Spleen (tissue), 11 donors: ENCODE data around the gene DENR. TPM values are rescaled to one million over a fixed set of nuclear protein-coding genes. Genes with fewer than 3 reads are reported as not detected.
"Not testable (repeated sequence)": the region's sequence is repeated elsewhere in the genome, so short reads cannot be mapped to it uniquely, and the experiment has no call there.

Experiments used
- DNase-seq: peaks from one replicate; pipeline ENCODE4 v3.0.0-alpha.2; 2020
- H3K27ac ChIP-seq, 8 donors: fragments of 200-600 bp; sonication (generic) in 7 of 8; 1 replicate in 4 of 8; 2 replicates in 4 of 8; pipeline versions ENCODE4 v1.5.0 to v1.8.0; 2016 to 2021; ENCODE audit warnings: inconsistent platforms in 4 of 8, mild to moderate bottlenecking in 4 of 8, moderate library complexity in 1 of 8
- H3K27me3 ChIP-seq, 7 donors: fragments of 200-600 bp; sonication (generic) in 6 of 7; replicated peaks in 1 of 7; 1 replicate in 4 of 7; 2 replicates in 3 of 7; pipeline versions ENCODE4 v1.5.0 to v1.8.0; 2016 to 2021; ENCODE audit warnings: inconsistent platforms in 3 of 7, mild to moderate bottlenecking in 1 of 7
- H3K36me3 ChIP-seq, 6 donors: fragments of 200-600 bp; sonication (generic) in 5 of 6; 1 replicate in 4 of 6; 2 replicates in 2 of 6; pipeline versions ENCODE4 v1.5.0 to v1.8.0; 2016 to 2021; ENCODE audit warnings: inconsistent platforms in 2 of 6
- H3K4me1 ChIP-seq, 6 donors: fragments of 200-600 bp; sonication (generic) in 5 of 6; 1 replicate in 3 of 6; 2 replicates in 3 of 6; pipeline versions ENCODE4 v1.5.0 to v1.8.0; 2016 to 2021; ENCODE audit warnings: inconsistent platforms in 3 of 6
- H3K4me3 ChIP-seq, 8 donors: fragments of 200-600 bp; sonication (generic) in 7 of 8; 1 replicate in 4 of 8; 2 replicates in 4 of 8; pipeline versions ENCODE4 v1.5.0 to v1.8.0; 2016 to 2021; ENCODE audit warnings: inconsistent platforms in 4 of 8, mild to moderate bottlenecking in 4 of 8, moderate library complexity in 2 of 8
- H3K9me3 ChIP-seq, 8 donors: fragments of 200-600 bp; sonication (generic) in 7 of 8; 1 replicate in 4 of 8; 2 replicates in 4 of 8; pipeline versions ENCODE4 v1.5.0 to v1.8.0; 2016 to 2021; ENCODE audit warnings: inconsistent platforms in 4 of 8
- POLR2A ChIP-seq, 3 donors: fragments of 450-650 bp; IDR thresholded peaks; one replicate each; pipeline ENCODE4 v1.5.1; 2017; ENCODE audit warnings: antibody characterized with exemption in 3 of 3, mild to moderate bottlenecking in 1 of 3
- POLR2AphosphoS5 ChIP-seq, 3 donors: sonication (generic); formaldehyde crosslinking; IDR thresholded peaks; one replicate each; pipeline ENCODE4 v1.5.1; 2017; ENCODE audit warnings: antibody characterized with exemption in 3 of 3
- WGBS, 5 donors: extraction: QIAGEN DNeasy Blood & Tissue Kit in 3 of 5; methylation state at CpG; one replicate each; pipeline versions ENCODE4 v1.1.5 to v1.1.7; 2013 to 2018; 5-methylcytosine and 5-hydroxymethylcytosine counted together
- intact Hi-C: fragments of 100-400 bp; cut with DNase I; formaldehyde crosslinking; loops from one replicate; pipeline ENCODE4 v1.15.0; 2023; ENCODE audit warnings: low total_unique reads
- polyA plus RNA-seq, 3 donors: library from polyadenylated mRNA; stranded (reverse); fragments of 200-250 nt; gene quantifications; one replicate each; pipeline ENCODE4 v1.2.1, GENCODE V29; 2013
- total RNA-seq, 7 donors: library from RNA; depleted of rRNA in 3 of 7; stranded (reverse); fragments of >200 nt in 3 of 7; fragmentation: NEBNext Ultra II Directional in 4 of 7; extraction: Animal tissue kit (Norgen Biotek cat#: 25700) in 4 of 7; gene quantifications; one replicate each; pipeline versions ENCODE4 v1.1.0 to v1.2.1, GENCODE V29; 2016 to 2021
- TF ChIP-seq, protein P1 (sequence below), 11 experiments: fragments of 200-600 bp in 7 of 11; fragments of 450-650 bp in 4 of 11; sonication (generic) in 4 of 11; IDR thresholded peaks in 8 of 11; conservative IDR thresholded peaks in 3 of 11; 1 replicate in 7 of 11; 2 replicates in 4 of 11; pipeline versions ENCODE4 v1.4.0 to v1.8.0; 2016 to 2021; ENCODE audit warnings: antibody characterized with exemption in 11 of 11, inconsistent platforms in 4 of 11, mild to moderate bottlenecking in 1 of 11
- donor health status: healthy with polysubstance abuse.
- donor health status: DM: no; HTN: no; CAD: no; lungs with moderate emphysema.
- donor health status: DM: no; HTN: no; CAD: no.
- donor health status: Bipolar disorder and iron deficiency.
- donor health status: healthy.
- donor health status: DM: no; HTN: no; CAD: no.
- donor health status: DM: yes; HTN: yes; CAD: no.

The DENR gene
- total and polyA plus RNA-seq, 10 donors: 26.6 to 41.7 (median 35.9) TPM

DNA sequence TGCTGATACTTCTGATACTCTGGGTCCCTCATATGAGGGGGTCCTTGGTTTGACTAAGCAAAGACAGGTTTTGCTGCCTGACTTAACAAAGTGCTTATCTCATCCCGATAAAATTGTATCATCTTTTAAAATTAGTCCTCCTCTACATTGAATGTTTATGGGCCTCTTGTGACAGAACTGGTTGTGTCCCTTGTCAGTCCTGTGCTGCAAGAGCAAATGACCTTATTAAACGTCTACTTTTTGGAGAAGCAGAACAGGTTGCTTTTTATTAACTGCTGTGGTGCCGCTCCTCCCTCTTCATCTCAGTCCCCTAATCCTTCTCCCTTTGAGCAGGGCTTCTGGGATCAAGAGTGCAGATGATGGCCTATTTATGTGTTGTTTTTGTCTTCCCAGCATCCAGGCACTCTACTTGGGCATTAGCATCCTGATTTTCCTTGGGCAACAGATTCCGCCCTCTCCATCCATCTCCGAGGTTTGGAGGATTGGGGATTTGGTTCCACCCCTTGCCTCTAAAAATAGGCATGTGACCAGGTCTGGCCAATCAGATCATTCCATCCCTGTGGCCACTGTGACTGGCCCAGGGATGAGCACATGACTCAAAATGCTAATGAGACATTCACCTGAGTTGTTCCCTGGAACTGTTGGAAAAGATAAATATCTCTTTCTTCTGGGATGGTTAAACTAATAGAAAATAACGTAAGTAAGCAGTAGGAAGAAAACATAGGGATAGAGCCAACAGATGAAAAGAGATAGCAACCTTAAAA is 2.9 kb upstream of the DENR start:
- Histone ChIP-seq H3K4me1 (peaks cover 9 to 52% (median 25%) of the 10 kb centered on the region in 6 donors), H3K27ac (no peak overlapping the region), H3K36me3 (peaks cover 0 to 13% (median 4%) of the 10 kb centered on the region in 6 donors), H3K9me3 (no peaks in the 10 kb centered on the region), H3K4me3 (no peak overlapping the region), H3K27me3 (peaks cover 0 to 3% (median 0%) of the 10 kb centered on the region in 7 donors)
- no peak for TF ChIP-seq POLR2A (IDR thresholded peaks at IDR 0.05)
- TF ChIP-seq POLR2AphosphoS5 (IDR thresholded peaks at IDR 0.05): no peak
- TF ChIP-seq, protein P1, sequence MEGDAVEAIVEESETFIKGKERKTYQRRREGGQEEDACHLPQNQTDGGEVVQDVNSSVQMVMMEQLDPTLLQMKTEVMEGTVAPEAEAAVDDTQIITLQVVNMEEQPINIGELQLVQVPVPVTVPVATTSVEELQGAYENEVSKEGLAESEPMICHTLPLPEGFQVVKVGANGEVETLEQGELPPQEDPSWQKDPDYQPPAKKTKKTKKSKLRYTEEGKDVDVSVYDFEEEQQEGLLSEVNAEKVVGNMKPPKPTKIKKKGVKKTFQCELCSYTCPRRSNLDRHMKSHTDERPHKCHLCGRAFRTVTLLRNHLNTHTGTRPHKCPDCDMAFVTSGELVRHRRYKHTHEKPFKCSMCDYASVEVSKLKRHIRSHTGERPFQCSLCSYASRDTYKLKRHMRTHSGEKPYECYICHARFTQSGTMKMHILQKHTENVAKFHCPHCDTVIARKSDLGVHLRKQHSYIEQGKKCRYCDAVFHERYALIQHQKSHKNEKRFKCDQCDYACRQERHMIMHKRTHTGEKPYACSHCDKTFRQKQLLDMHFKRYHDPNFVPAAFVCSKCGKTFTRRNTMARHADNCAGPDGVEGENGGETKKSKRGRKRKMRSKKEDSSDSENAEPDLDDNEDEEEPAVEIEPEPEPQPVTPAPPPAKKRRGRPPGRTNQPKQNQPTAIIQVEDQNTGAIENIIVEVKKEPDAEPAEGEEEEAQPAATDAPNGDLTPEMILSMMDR (IDR thresholded peaks at IDR 0.05 in 8 of 11, conservative IDR thresholded peaks at IDR 0.05 in 3 of 11): no peak
- DNase-seq: no peak
- WGBS, 5 donors: 86 to 92% (median 88%) methylated on average over 6 of the region's 6 CpGs
- intact Hi-C loops: loop anchor here (5.0 kb wide), 1 partner anchor 112 kb away; no protein-coding TSS in a partner anchor

DNA sequence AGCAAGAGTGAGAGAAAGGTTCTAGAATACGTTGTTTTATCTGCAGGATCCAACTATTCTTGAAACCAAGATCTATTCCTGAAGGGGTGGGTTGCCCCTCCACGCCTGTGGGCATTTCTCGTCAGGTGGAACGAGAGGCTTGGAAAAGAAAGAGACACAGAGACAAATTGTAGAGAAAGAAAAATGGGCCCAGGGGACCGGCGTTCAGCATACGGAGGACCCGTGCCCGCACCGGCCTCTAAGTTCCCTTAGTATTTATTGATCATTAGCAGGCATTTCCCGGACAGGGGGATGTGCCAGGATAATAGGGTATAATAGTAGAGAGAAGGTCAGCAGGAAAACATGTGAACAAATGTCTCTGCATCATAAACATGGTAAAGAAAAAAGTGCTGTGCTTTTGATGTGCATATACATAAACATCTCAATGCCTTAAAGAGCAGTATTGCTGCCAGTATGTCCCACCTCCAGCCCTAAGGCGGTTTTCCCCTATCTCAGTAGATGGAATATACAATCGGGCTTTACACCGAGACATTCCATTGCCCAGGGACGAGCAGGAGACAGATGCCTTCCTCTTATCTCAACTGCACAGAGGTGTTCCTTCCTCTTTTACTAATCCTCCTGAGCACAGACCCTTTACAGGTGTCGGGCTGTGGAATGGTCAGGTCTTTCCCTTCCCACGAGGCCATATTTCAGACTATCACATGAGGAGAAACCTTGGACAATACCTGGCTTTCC is 1.7 kb upstream of the DENR start:
- H3K36me3 ChIP-seq: peaks cover 0 to 25% (median 16%) of the 10 kb centered on the region in 6 donors
- WGBS, 5 donors: 70 to 76% (median 71%) methylated on average over 17 of the region's 17 CpGs
- not testable (repeated sequence) for H3K27me3 ChIP-seq, H3K9me3 ChIP-seq, DNase-seq
- intact Hi-C loops: loop anchor here (5.0 kb wide), 1 partner anchor 114 kb away; no protein-coding TSS in a partner anchor
- H3K4me3 ChIP-seq: peak overlapping the region in 1 of 8 donors; percentile 17
- H3K27ac ChIP-seq: peak overlapping the region in 2 of 8 donors; percentile 90 to 91
- peaks cover 9 to 63% (median 29%) of the 10 kb centered on the region in 6 donors for H3K4me1 ChIP-seq

DNA sequence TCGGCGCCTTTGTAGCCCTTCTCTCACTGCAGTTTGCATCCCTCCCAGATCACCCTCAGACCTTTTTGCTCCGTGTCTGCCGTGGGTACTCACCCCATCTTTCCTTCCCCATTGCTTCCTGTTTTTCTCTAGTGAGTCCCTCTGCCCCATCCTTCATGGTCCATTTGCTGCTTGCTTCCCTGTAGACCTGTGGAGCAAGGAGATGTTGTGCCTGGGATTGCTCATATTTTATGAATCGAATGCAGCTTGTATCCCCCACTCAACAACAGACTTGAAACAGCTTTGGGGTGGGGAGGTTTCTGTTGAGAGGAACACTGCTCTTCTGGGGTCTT is 661 bp downstream of the DENR start:
- no peak for DNase-seq
- Histone ChIP-seq H3K36me3 (peaks cover 0 to 48% (median 38%) of the 10 kb centered on the region in 6 donors), H3K4me1 (peaks cover 9 to 80% (median 28%) of the 10 kb centered on the region in 6 donors), H3K9me3 (no peaks in the 10 kb centered on the region), H3K4me3 (peak overlapping the region; percentile 45 to 94 (median 80)), H3K27ac (peak overlapping the region in 7 of 8 donors; percentile 73 to 97 (median 91)), H3K27me3 (peaks cover 0 to 3% (median 0%) of the 10 kb centered on the region in 7 donors)
- TF ChIP-seq POLR2AphosphoS5 (IDR thresholded peaks at IDR 0.05) (no peak), POLR2A (IDR thresholded peaks at IDR 0.05) (no peak)
- TF ChIP-seq, protein P1 (IDR thresholded peaks at IDR 0.05 in 8 of 11, conservative IDR thresholded peaks at IDR 0.05 in 3 of 11): no peak
- intact Hi-C loops: loop anchor here (5.0 kb wide), 1 partner anchor 116 kb away; no protein-coding TSS in a partner anchor
- 5 to 11% (median 8%) methylated on average over 5 of the region's 5 CpGs for WGBS, 5 donors

DNA sequence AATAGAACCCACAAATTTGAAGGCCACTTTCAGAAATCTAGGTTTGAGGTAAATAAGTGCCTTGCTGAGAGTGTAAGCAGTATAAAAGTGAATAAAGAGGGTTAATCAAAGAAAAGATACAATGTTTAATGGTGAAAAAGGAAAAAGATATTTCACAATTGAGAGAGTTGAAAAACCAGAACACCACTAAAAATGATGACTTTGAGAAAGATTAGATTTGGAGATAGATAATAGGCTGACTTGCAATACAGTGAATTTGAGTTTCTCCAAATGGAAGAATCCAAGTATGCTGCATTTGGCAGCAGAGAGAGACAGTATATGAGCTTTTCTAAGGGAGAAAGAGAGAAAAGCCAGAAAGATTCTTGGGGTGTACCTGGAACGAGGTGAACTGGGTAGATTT is 2.2 kb downstream of the DENR start:
- no peak overlapping the region for H3K4me3 ChIP-seq
- TF ChIP-seq POLR2A (IDR thresholded peaks at IDR 0.05): no peak
- TF ChIP-seq, protein P1 (IDR thresholded peaks at IDR 0.05 in 8 of 11, conservative IDR thresholded peaks at IDR 0.05 in 3 of 11): no peak
- TF ChIP-seq POLR2AphosphoS5 (IDR thresholded peaks at IDR 0.05): no peak
- intact Hi-C loops: loop anchor here (5.0 kb wide), 1 partner anchor 117 kb away; no protein-coding TSS in a partner anchor
- peaks cover 0 to 63% (median 52%) of the 10 kb centered on the region in 6 donors for H3K36me3 ChIP-seq
- peaks cover 9 to 79% (median 31%) of the 10 kb centered on the region in 6 donors for H3K4me1 ChIP-seq
- H3K9me3 ChIP-seq: no peaks in the 10 kb centered on the region
- DNase-seq: no peak
- peaks cover 0 to 3% (median 0%) of the 10 kb centered on the region in 7 donors for H3K27me3 ChIP-seq
- WGBS, 5 donors: 59 to 94% (median 93%) methylated on average over 1 of the region's 1 CpG
- H3K27ac ChIP-seq: no peak overlapping the region
